PFSK-1 (cell line): ENCODE data around the gene PMPCA.

ENCODE experiments used
- POLR2AphosphoS5 ChIP-seq: IDR thresholded peaks from 2 replicates; pipeline ENCODE4 v1.6.1; 2012; ENCODE audit warnings: low read depth, mild to moderate bottlenecking, control low read depth, low read length, moderate library complexity
- TAF1 ChIP-seq: IDR thresholded peaks from 2 replicates; pipeline ENCODE4 v1.6.1; 2012; ENCODE audit warnings: low read length, control low read depth, borderline replicate concordance; ENCODE audit not compliant: insufficient read depth
- TF ChIP-seq, protein P1 (sequence below), 2 experiments: IDR thresholded peaks; 2 replicates each; pipeline versions ENCODE4 v1.6.1 to v1.8.0; 2011 to 2012; ENCODE audit warnings: low read depth in 2 of 2, low read length in 2 of 2, control low read depth in 1 of 2, inconsistent platforms in 1 of 2, mild to moderate bottlenecking in 1 of 2, moderate library complexity in 1 of 2; ENCODE audit not compliant: insufficient read depth in 1 of 2

DNA sequence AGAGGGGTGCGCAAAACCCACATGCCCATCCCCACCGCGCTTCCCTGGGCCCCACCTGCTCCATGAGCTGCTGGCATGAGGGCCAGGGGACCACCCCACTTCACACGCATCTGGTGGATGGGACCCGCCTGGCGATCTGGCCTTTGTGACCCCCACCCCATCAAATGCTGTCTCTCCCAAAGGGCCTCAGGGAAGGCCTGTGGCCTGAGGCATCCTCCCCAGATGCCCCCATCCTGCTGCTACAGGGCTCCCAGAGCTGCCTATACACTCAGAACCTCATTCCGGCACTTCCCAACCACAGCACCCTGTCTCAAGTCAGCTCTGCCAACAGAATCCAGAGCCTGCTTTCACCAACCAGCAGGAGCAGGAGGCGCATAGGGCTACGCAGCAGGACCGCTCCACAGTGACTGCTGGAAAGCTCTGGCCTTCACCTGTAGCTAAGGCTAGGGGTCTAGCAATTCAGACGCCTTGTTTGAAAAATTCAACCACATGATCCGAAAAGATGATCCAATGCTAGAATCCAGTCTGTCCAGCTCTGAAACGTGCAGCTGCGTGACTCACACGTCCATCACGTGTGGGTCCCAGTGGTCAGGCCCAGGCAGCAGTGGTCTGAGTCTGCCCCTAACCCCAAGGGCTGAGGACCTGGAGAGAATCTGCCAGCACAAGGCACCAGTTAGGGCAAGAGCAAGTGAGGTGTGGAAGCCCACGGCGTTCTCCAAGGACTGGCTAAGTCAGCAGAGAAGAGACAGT lies 9.1 kb upstream of the PMPCA start:
- TF ChIP-seq TAF1, result no peak
- TF ChIP-seq POLR2AphosphoS5, result peak; percentile 9; the same call in 1 of the 2 replicates
- TF ChIP-seq, protein P1, sequence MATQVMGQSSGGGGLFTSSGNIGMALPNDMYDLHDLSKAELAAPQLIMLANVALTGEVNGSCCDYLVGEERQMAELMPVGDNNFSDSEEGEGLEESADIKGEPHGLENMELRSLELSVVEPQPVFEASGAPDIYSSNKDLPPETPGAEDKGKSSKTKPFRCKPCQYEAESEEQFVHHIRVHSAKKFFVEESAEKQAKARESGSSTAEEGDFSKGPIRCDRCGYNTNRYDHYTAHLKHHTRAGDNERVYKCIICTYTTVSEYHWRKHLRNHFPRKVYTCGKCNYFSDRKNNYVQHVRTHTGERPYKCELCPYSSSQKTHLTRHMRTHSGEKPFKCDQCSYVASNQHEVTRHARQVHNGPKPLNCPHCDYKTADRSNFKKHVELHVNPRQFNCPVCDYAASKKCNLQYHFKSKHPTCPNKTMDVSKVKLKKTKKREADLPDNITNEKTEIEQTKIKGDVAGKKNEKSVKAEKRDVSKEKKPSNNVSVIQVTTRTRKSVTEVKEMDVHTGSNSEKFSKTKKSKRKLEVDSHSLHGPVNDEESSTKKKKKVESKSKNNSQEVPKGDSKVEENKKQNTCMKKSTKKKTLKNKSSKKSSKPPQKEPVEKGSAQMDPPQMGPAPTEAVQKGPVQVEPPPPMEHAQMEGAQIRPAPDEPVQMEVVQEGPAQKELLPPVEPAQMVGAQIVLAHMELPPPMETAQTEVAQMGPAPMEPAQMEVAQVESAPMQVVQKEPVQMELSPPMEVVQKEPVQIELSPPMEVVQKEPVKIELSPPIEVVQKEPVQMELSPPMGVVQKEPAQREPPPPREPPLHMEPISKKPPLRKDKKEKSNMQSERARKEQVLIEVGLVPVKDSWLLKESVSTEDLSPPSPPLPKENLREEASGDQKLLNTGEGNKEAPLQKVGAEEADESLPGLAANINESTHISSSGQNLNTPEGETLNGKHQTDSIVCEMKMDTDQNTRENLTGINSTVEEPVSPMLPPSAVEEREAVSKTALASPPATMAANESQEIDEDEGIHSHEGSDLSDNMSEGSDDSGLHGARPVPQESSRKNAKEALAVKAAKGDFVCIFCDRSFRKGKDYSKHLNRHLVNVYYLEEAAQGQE (IDR thresholded peaks at IDR 0.05; ENCODE audit: insufficient read depth in 1 of 2, low read depth in 2 of 2, low read length in 2 of 2), result no peak
